RCC 7860 (cell line): ENCODE results near the gene OCSTAMP.

Experiments
- DNase-seq: peaks from one replicate; pipeline ENCODE4 v3.0.0-alpha.2; 2015; ENCODE audit warnings: low spot score
- FAIRE-seq: peaks from 2 replicates; lab custom pipeline; 2012; peaks lifted over from hg19 to GRCh38; lab: Jason Lieb, UNC

The OCSTAMP gene, protein sequence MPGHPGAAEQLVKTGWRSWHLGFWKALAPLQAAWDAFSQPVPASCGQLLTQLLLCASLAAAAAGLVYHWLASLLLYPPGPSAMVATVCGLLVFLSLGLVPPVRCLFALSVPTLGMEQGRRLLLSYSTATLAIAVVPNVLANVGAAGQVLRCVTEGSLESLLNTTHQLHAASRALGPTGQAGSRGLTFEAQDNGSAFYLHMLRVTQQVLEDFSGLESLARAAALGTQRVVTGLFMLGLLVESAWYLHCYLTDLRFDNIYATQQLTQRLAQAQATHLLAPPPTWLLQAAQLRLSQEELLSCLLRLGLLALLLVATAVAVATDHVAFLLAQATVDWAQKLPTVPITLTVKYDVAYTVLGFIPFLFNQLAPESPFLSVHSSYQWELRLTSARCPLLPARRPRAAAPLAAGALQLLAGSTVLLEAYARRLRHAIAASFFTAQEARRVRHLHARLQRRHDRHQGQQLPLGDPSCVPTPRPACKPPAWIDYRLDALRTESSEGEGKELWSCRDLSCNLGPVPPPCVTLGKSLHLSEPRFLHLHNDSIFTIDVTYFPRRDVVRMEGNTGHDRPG

DNA sequence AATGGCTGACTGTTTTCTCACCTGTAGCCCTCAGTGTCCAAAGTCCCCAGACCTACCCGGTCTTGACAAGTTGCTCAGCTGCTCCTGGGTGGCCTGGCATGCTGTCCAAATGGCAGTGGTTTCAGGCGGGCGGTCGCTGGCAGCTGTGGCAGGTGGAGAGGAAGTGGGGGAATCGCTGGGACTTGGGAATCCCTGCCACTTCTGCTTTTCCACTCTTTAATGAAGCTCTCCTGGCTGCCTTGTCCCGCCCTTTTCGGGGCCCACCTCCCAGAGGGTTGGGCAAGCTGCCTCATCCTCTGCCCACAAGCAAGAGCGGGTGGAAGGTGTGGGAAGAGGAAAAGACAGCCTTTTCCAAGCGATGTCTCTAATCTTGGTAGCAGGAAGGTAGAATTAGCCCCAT, at the start of gene OCSTAMP:
OCSTAMP (minus strand) TSS at position 194 of the 400 bp plus-strand sequence; CDS start at position 100, 94 bp downstream.
- no peak for DNase-seq
- no peak for FAIRE-seq

DNA sequence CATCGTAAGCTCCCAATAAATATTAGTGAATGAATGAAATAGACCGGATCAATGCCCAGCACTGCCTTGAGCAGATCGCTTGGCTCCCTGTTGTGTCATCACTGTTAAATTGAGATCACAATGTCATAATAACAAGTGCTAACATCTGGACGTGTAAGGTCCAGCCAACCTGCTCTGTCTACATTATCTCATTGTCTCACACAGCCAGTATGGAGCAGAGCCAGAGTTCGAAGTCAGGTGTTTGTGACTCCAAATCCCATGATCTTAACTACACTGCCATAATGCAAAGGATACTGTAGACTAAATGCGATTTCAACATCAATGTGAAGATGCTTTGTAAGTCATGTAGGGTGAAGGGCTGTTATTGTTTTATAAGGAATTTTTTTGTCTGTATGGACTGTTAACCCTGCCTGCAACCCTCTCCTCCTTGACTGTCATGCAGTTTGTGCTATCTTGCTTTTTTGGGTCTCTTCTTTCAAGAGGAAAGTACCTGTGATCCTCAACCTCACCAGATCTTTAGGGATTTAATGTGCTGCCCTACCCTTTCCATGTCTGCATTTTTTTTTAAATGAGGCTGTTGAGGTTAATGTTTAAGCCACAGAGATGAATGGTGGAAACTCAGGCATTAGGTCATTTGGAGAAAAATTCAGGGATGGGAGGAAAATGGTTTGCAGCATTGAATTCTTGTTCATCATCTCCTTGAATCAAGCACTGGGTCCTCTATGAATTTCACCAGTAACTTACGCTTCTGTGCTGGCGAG, 49.0 kb upstream of the OCSTAMP start:
- DNase-seq (no peak), FAIRE-seq (no peak)

DNA sequence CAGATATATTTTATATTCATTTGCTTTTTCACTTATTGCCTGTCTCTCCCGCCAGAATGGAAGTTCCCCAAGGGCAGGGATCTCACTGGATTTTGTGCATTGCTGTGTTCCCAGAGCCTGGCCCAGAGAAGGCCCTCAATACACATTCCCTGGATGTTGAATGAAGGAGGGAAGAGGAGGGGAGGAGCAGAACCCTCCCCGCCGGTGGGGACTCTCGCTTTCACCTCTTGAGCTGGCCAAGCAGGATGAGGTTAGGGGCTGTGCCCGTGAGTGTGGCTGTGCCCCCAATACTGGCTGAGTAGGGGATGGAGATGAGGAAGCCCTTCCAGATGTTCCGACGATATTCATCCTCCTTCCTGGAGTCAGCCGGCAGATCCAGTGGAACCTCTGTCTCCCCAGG, 45.5 kb upstream of the OCSTAMP start:
- DNase-seq (no peak), FAIRE-seq (no peak)

DNA sequence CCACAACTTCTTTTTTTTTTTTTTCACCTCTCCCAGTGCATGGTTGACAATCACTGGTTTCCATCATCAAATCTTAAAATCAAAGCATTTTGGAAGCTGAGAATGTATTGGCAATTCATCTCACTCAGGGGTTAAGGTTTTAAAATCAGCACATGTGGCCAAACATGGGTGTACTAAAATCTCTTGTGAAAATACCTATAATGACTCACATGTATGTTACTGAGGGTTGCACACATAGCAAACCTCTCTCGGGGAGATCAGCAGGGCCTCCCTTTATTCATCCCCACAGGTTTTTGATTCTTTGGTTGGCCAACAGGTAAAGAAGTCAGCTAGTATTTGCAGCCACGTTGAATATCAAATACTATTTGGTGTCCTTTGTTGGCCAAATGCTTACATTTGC, 44.3 kb upstream of the OCSTAMP start:
- FAIRE-seq (no peak), DNase-seq (no peak)

DNA sequence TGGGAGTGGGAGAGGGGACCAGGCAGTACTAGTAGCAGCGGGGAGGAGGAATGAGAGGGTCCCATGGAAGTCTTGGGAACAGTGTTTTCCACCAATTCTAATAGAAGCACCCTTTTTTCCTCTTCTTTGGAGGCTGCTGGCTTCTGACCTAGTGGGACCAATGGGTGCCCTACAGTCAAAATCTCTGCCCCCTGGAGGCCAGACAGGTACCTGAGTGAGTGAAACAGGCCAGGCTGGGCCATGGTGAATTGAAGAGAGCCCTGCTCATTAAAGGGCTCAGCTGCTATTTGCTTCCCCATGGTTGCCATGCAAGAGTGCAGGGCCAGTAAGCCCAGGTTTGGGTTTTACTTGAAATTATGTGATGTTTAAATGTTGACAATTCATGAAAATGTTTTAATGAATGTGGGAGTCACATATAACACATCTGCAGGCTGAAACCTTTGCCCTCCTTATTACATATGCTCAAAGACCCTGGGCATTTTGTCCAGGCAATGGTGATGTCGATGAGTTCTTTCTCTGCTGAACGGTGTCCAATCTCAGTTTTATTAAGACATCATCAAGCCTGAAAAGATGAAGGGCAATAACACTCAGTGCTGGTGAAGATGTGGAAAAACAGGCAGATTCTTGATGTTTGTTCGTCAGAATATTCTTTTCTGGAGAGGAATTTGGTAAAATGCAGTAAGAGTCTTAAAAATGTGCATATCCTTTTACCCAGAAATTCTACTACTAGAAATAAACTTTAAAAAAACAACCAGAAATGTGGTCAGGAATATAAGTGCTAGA, 42.3 kb upstream of the OCSTAMP start:
- FAIRE-seq (no peak), DNase-seq (no peak)

DNA sequence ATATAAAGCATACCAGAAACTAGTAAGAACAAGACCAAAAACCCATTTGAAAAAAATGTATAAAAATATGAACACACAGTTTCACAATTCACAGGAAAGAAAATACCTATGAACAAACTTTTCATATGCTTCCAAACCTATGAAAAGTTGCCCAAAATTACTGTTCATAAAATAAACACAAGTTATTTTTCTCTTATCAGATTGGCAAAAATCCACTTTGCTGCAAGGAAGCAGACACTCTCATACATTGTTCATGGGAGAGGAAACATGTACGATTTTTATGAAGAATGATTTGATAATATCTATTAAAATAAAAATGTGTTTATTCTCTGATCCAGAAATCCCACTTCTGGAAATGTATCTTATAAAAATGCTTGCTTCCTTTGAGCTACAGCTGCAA, 40.0 kb upstream of the OCSTAMP start:
- FAIRE-seq: no peak

DNA sequence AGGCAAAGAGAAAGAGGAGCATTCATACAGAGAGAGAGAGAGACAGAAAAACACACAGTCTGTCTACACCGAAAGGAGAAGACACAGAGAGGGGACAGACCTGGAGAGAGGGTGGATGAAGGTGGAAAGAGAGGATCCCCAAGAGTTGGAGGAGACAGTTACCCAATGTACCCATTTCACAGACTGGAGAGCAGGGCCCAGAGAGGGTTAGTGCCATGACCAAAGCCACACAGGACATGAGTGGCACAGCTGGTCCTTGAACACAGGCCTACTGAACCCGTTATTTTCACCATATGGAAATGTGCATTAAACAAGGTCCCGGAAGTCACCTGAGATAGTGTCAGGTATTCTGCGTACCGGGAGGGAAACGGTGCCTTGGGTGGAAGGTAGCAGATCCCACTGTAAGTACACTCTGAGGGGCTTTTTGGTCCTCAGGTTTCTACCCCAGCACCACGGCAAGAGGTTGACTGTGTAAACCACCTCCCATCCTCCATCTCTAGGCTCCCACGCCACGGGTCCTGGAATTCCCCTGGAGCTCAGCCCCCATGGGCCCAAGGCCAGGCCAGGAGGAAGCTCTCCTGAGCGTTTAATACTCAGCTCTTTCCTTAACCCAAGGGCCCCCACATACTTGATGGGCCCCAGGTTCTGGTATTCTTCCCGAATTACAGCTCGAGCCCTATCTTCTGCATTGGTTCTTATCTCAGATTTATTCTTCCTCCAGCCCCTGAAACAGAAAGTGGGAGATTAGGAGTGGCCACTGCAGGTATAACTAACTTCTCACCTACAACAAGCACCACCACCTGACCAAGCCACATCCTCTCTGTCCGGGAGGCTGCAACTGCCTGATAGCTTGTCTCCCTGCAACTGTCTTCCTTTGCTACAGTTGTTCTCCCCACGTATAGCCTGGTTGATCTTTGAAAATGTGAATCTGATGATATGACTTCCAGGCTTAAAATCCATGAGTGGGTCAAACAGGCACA, 38.4 kb upstream of the OCSTAMP start:
- FAIRE-seq: no peak
- no peak for DNase-seq

More for the DNA sequence above, 40.0 kb upstream of the OCSTAMP start:
- no peak for DNase-seq

DNA sequence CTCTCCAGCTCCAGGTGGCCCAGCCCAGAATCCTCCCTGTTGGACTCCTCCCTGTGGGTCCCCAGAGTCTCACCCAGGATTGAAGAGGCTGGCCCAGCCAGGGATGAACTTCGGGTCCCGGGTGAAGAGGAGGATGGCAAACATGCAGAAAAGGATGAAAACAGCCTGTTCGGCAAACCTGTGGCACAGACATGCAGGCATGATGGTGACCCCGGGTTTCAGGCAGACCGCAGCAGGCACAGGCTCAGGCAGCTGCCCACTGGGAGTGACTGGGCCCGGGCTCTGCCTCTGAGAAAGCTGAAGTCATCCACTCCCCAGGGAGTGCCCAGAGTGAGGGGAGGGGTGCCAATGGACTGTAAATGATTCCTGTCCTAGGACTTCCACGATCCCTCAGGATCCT, 37.5 kb upstream of the OCSTAMP start:
- FAIRE-seq (no peak), DNase-seq (no peak)

DNA sequence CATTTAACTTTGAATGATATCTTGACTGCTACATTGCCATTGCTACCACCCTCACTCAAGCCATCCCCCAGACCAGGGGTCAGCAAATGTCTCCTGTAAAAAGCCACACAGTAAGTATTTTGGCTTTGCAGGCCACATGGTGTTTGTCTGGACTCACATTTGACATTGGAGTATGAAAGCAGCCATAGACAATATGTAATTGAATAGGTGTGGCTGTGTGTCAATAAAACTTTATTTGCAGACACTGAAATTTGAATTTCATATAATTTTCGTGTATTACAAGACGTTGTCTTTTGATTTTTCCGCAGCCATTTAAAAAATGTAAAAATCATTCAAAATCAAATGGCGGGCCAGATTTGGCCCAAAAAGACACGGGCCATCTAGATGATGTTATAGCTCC, 36.3 kb upstream of the OCSTAMP start:
- no peak for FAIRE-seq
- no peak for DNase-seq

DNA sequence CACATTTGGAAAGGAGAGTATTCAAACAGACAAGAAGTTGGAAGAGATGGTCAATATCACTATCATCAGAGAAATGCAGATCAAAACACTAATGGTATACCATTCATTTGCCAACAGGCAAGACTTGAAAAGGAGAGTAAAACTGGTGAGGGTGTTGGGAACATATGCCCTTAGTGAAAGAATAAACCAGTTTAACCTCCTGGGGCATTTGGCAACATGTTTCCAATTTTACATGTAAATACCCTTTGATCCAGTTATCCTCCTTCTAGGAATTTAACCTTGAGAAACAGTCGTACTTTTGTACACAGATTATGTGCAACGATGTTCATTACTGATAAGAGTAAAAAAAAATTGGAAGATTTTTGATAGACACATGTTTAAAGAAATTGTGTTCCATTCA, 34.1 kb upstream of the OCSTAMP start:
- FAIRE-seq (no peak), DNase-seq (no peak)

DNA sequence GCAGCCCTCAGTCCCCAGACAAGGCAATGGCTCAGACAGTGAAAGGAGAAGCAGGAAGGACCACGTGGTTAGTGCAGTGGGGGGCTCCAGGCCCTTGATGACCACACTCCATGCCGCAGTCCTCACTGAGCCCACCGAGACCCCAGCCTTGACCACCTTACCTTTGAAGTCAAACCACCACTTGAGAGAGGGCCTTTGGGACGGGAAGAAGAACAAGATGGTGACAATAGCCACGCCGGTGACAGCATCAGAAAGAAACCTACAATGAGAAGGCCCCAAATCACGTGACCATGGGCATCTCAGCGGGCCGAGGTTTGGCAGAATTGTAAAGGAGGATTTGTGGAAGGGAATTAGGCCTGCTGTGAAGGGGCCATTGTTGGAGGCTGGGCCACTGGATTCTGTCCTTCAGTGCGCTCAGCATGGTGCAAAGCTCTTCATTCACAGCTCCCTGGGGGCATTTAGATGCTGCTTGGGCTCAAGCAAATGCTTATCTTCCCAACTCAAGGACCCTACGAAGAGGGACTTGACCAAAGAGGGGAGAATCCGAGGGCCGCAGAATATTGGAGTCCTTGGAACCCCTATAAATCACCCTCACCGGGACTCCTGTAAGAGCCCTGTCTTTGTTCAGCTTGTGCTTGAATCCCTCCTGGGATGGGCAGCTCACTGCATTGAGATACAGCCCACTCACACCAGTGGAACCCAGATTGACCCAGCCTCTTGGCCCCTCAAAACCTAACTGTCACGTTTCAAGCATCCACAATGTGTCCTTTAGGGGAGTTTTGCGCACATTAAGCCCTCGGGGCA, 33.2 kb upstream of the OCSTAMP start:
- DNase-seq: no peak
- no peak for FAIRE-seq

DNA sequence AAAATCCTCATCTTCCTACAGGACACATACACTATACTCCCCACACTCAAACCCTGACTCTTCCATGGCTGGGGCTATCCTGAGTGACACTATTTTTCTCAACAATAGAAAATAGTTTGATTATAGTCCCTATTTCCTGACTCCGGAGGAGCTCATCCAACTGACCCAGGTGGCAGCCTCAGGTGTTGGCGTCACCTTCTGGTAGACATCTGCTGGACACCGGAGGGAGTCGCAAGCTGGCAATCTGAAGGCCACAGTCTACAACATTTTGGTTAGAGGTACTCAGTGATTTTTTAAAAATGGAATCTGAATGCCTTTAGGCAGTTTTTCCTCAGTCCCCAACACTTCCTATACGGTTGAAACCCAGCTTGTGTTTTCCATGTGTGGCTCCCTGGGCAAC, 32.2 kb upstream of the OCSTAMP start:
- FAIRE-seq (no peak), DNase-seq (no peak)

DNA sequence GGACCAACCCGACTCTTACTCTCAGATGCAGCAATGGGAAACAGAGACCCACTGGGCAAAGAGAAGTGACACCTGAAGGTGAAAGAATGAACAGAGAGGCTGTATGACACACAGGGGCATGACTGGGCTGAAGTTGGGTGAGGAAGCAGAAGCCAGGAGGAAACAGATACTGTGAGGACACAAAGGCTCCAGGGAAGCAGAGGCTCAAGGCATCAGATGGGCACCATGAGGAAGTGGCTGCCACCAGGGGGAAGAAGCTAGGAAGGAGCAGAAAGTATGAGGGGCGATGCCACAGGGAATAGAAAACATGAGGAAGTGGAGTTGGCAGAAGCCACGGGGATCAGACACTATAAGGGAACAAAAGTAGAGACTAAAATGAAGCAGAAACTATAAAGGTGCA, 30.9 kb upstream of the OCSTAMP start:
- FAIRE-seq (no peak), DNase-seq (no peak)

DNA sequence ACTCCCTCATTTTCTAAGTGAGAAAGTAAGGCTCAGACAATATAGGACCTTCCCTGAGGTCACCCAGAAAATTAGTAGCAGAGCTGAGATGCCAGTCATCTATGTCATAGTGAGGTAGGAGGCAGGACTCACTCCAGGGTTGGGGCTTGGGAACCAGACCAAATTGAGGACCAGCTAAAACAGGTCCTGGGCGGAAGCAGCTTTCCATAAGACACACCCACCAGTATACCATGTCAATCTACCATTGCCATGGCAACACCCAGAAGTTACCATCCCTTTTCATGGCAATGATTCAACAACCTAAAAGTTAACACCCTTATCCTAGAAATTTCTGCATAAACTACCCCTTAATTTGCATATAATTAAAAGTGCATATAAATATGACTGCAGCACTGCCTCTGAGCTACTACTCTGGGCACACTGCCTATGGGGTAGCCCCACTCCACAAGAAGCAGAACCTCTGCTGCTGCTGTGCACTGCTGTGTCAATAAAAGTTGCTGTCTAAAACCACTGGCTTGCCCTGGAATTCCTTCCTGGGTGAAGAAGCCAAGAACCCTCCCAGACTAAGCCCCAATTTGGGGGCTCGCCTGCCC, 30.3 kb upstream of the OCSTAMP start:
- DNase-seq: no peak
- no peak for FAIRE-seq

DNA sequence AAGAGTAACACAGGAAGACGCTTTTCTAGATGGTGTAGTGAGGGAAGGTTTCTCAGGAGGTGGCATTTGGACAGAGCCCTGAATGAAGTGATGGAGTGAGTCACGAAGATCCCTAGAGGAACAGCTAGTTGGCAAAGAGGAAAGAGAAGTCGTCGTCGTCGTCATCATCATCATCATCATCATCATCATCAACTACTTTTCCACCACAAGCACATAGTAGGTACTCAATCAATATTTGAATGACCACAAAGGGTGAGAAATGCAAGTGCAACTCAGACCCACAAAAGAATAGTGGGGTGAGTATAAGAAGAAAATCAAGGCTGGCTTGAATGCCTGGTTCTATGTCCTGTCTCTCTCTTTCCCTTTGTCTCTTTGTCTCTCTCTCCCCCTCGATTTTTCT, 28.3 kb upstream of the OCSTAMP start:
- DNase-seq: no peak
- FAIRE-seq: no peak

DNA sequence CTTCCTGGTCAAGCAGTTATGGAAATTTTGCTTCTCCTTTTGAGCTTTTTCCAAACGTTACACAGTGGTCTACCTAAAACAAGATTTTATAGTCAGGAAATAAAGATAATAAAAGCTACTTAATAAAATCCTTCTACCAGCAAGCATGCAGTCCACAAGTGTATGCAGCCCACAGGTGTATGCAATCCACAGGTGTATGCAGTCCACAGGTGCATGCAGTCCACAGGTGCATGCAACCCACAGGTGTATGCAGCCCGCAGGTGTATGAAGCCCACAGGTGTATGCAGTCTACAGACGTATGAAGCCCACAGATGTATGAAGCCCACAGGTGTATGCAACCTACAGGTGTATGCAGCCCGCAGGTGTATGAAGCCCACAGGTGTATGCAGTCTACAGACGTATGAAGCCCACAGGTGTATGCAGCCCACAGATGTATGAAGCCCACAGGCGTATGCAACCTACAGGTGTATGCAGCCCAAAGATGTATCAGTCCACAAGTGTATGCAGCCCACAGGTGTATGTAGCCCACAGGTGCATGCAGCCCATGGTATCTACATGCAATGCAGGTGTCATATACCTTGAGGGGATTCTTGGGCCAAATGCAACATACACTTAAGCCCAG, 26.4 kb upstream of the OCSTAMP start:
- no peak for FAIRE-seq

DNA sequence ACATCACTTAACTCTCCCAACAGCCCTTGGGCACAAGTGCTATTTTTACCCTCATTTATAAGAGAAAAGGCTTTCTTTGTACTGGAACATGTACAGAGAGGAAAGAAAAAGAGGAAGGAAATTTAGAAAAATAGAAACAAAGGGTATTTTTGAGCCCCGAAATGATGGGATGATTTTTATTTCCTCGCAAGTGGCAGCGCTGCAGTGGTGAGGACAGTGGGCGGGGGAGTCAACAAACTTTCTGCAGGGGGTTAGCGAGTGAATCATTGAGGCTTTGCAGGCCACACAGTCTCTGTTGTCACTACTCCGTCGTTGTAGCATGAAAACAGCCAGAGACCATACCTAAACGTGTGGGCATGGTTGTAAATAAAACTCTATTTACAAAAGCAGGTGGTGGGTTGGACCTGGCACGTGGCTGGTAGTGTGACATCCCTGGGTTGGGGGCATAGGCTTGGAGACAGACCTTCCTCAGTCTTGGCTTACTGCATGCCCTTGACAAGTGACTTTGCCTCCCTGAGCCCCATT, 25.5 kb upstream of the OCSTAMP start:
- DNase-seq: no peak
- FAIRE-seq: no peak

More for the DNA sequence above, 26.4 kb upstream of the OCSTAMP start:
- no peak for DNase-seq

DNA sequence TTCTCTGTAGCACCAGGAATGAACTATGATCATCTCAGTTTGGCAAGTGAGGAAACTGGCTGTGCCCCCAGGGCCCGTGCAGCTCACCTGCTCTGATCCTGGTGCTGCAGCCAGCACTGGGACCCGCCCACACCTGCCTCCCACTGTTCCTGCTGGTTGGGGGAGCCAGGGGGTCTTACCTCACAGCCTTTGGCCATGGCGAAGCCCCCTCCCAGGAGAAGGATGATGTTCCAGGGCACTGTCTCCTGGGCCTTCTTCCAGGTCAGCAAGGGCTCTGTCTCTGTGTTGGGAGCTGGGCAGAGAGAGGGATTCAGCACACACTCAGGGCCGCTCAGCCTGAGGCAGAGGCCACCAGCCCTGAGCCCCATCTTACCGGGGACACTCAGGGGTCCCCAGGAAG, 24.9 kb upstream of the OCSTAMP start:
- FAIRE-seq (no peak), DNase-seq (no peak)
